K562 (cell line): ENCODE measurements around the gene POLR2B. TPM values are rescaled to one million over a fixed set of nuclear protein-coding genes. Genes with fewer than 3 reads are reported as not detected.
A peak's percentile ranks its signal among the peaks of the same experiment; 100 is the strongest.

ENCODE experiments used
- ATAC-seq: fragments of 200-7000 bp; cut with Tn5 transposase; 3 replicates; pipeline ENCODE4 v1.9.1; 2020; ENCODE audit warnings: moderate library complexity
- BruUV-seq: library from RNA; stranded (reverse); fragments of 400-500 nt; replicated peaks from 2 replicates; lab custom pipeline; 2021; lab: Mats Ljungman, UMichigan
- CTCF ChIA-PET: fragments of 300-600 bp; formaldehyde crosslinking; extraction: SDS; loops from one replicate; lab custom pipeline; 2021; ENCODE audit warnings: low intra/inter-chr PET ratio; lab: Yijun Ruan, JAX
- POLR2A ChIA-PET: fragments of 300-600, 350-650 bp; sonication (Branson Sonifier 250); formaldehyde crosslinking; extraction: SDS; loops from one replicate; lab custom pipeline; 2021; ENCODE audit warnings: antibody characterized with exemption, inconsistent platforms; lab: Yijun Ruan, JAX
- DNase-seq, 4 experiments: peaks; one replicate each; pipeline versions ENCODE4 v3.0.0 to v3.0.0-alpha.2; 2011 to 2018; ENCODE audit warnings: low spot score in 3 of 4, mixed read lengths in 3 of 4; ENCODE audit errors: extremely low read depth in 1 of 4
- FAIRE-seq: peaks from 2 replicates; lab custom pipeline; 2011; peaks lifted over from hg19 to GRCh38; lab: Jason Lieb, UNC
- H2AFZ ChIP-seq: 2 replicates; pipeline ENCODE4 v1.6.0; 2011; ENCODE audit warnings: low read depth, low read length, control low read depth, inconsistent platforms
- H3K27ac ChIP-seq: fragments of 200-600 bp; 3 replicates; pipeline ENCODE4 v1.8.0; 2011; ENCODE audit warnings: low read depth, mild to moderate bottlenecking, control low read depth, inconsistent platforms, low read length, moderate library complexity, mixed read lengths; ENCODE audit errors: extremely low read depth
- H3K27me3 ChIP-seq, 2 experiments: fragments of 300-600 bp in 1 of 2; 2 replicates in 1 of 2; 3 replicates in 1 of 2; pipeline versions ENCODE4 v1.6.0 to v1.8.0; 2011; ENCODE audit warnings: inconsistent platforms in 2 of 2, low read length in 2 of 2, mild to moderate bottlenecking in 1 of 2, mixed read lengths in 1 of 2, moderate library complexity in 1 of 2; ENCODE audit not compliant: control insufficient read depth in 2 of 2, insufficient read depth in 2 of 2
- H3K36me3 ChIP-seq: fragments of 300-600 bp; 3 replicates; pipeline ENCODE4 v1.8.0; 2011; ENCODE audit warnings: mild to moderate bottlenecking, low read length, inconsistent platforms; ENCODE audit not compliant: control insufficient read depth, insufficient read depth
- H3K4me1 ChIP-seq, 2 experiments: fragments of 200-600 bp in 1 of 2; replicated peaks in 1 of 2; 2 replicates in 1 of 2; 3 replicates in 1 of 2; pipeline versions ENCODE4 v1.5.1 to v1.8.0; 2011; ENCODE audit warnings: inconsistent platforms in 2 of 2, low read length in 2 of 2, mild to moderate bottlenecking in 1 of 2, mixed read lengths in 1 of 2, moderate library complexity in 1 of 2; ENCODE audit not compliant: control insufficient read depth in 2 of 2, insufficient read depth in 2 of 2
- H3K4me2 ChIP-seq: 2 replicates; pipeline ENCODE4 v1.6.1; 2011; ENCODE audit warnings: low read length, control low read depth, inconsistent platforms, mixed read lengths; ENCODE audit not compliant: insufficient read depth
- H3K4me3 ChIP-seq: fragments of 200-600 bp; sonication (generic), shearing (Covaris generic); 2 replicates; pipeline ENCODE4 v1.5.1; 2016; ENCODE audit warnings: control low read depth, inconsistent platforms
- H3K79me2 ChIP-seq: fragments of 200-600 bp; 3 replicates; pipeline ENCODE4 v1.8.0; 2011; ENCODE audit warnings: low read length, inconsistent platforms; ENCODE audit not compliant: control insufficient read depth, insufficient read depth
- H3K9ac ChIP-seq, 2 experiments: 2 replicates each; pipeline versions ENCODE4 v1.6.0 to v1.6.1; 2011; ENCODE audit warnings: low read depth in 2 of 2, low read length in 2 of 2, control low read depth in 1 of 2, inconsistent platforms in 1 of 2, mild to moderate bottlenecking in 1 of 2, mixed read lengths in 1 of 2; ENCODE audit not compliant: insufficient read depth in 1 of 2
- H3K9me1 ChIP-seq: one replicate; pipeline ENCODE4 v1.6.0; 2011; ENCODE audit warnings: inconsistent platforms, mild to moderate bottlenecking, low read length, moderate library complexity; ENCODE audit not compliant: control insufficient read depth, insufficient read depth
- H3K9me3 ChIP-seq: replicated peaks from 2 replicates; pipeline ENCODE4 v1.5.1; 2011; ENCODE audit warnings: low read depth, low read length, inconsistent platforms; ENCODE audit not compliant: control insufficient read depth, insufficient read depth
- H4K20me1 ChIP-seq: replicated peaks from 2 replicates; pipeline ENCODE4 v1.6.1; 2011; ENCODE audit warnings: low read length, inconsistent platforms, mixed read lengths; ENCODE audit not compliant: control insufficient read depth, insufficient read depth
- ATF7 ChIP-seq: fragments of 450-650 bp; IDR thresholded peaks from 2 replicates; pipeline ENCODE4 v1.7.1; 2014; ENCODE audit warnings: mild to moderate bottlenecking, moderate library complexity
- FOXA3 ChIP-seq, 2 experiments: fragments of 450-650 bp in 1 of 2; sonication (generic) in 1 of 2; formaldehyde crosslinking; IDR thresholded peaks in 1 of 2; conservative IDR thresholded peaks in 1 of 2; 2 replicates each; pipeline versions ENCODE4 v1.4.0 to v1.8.0; 2020 to 2022; ENCODE audit warnings: mild to moderate bottlenecking in 2 of 2, missing genetic modification reagents in 1 of 2
- HNRNPLL ChIP-seq: fragments of 200-400 bp; formaldehyde crosslinking; IDR thresholded peaks from 2 replicates; pipeline ENCODE4 v1.6.1; 2017; ENCODE audit warnings: low read length, low read depth, mild to moderate bottlenecking; ENCODE audit not compliant: poor library complexity, severe bottlenecking
- ZNF175 ChIP-seq: fragments of 200-800 bp; sonication (Bioruptor generic); IDR thresholded peaks from 2 replicates; pipeline ENCODE4 v1.6.1; 2016; ENCODE audit warnings: low read depth, mild to moderate bottlenecking, missing genetic modification characterization, missing compliant biosample characterization
- WGBS: fragments of 100-300 bp; shearing (Covaris generic); methylation state at CpG from one replicate; pipeline ENCODE4 v1.1.6; 2016; ENCODE audit warnings: low coverage, mixed read lengths; ENCODE audit not compliant: insufficient coverage; ENCODE audit errors: missing lambda C conversion rate; 5-methylcytosine and 5-hydroxymethylcytosine counted together
- in situ Hi-C: fragments of 300-500 bp; cut with MboI; formaldehyde crosslinking; loops from 4 replicates; pipeline ENCODE4 v1.15.0; 2018; ENCODE audit warnings: inconsistent platforms, mixed read lengths
- intact Hi-C: fragments of 100-400 bp; cut with micrococcal nuclease; formaldehyde crosslinking; loops from 2 replicates; pipeline ENCODE4 v1.14.2; 2022
- polyA plus RNA-seq, 8 experiments: library from polyadenylated mRNA; depleted of rRNA in 4 of 8; stranded (reverse) in 5 of 8; unstranded in 3 of 8; fragments of >200 nt; fragmentation: Nextera tagmentation in 2 of 8; fragmentation: Illumina TruSeq in 1 of 8; extraction: Ambion mirVana in 2 of 8; extraction: Trizol in 1 of 8; gene quantifications; 2 replicates each; pipeline versions ENCODE4 v1.2.1 to v1.2.3, GENCODE V29; 2011 to 2014; ENCODE audit warnings: inconsistent platforms in 1 of 8, missing spikeins in 1 of 8
- total RNA-seq, 7 experiments: library from RNA; depleted of rRNA in 6 of 7; stranded (reverse); fragments of >200 nt in 6 of 7; fragmentation: Illumina TruSeq in 2 of 7; extraction: Trizol in 2 of 7; gene quantifications; 2 replicates each; pipeline versions ENCODE4 v1.2.1 to v1.2.3, GENCODE V29; 2011 to 2021; ENCODE audit warnings: low replicate concordance in 1 of 7
- TF ChIP-seq, protein P1 (sequence below), 2 experiments: fragments of 450-650 bp in 1 of 2; sonication (generic) in 1 of 2; formaldehyde crosslinking in 1 of 2; IDR thresholded peaks; 2 replicates each; pipeline versions ENCODE4 v1.7.1 to v1.9.0; 2016 to 2022; ENCODE audit warnings: inconsistent platforms in 1 of 2, mild to moderate bottlenecking in 1 of 2, missing genetic modification reagents in 1 of 2
- TF ChIP-seq, protein P2 (sequence below): sonication (generic); formaldehyde crosslinking; IDR thresholded peaks from 2 replicates; pipeline ENCODE4 v1.8.1; 2022; ENCODE audit warnings: missing genetic modification reagents

The POLR2B gene
- total and polyA plus RNA-seq, 9 of the 15 experiments (the other 6 are each of a cell fraction or from before 2014, with no cell fraction given) = 60.9 to 208 (median 142) TPM

DNA sequence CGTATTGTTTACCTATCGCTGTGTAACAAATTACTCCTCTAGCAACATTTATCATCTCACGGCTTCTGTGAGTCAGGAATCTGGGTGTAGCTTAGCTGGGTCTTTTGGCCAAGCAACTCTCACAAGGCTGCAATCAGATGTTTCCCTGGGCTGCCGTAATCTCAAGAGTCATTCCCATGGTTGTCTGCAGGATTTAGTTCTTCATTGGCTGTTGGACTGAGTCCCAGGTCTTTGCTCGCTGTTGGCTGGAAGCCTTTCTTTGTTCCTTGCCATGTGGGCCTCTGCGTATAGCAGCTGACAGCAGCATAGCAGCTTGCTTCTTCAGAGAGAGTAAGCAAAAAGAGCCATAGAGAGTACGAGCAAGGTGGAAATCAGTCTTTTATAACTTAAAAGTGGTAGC is 16.8 kb downstream of the POLR2B start:
- no peaks in the 10 kb centered on the region for H3K9me3 ChIP-seq
- H3K9ac ChIP-seq = no peak overlapping the region
- peaks cover 20% of the 10 kb centered on the region; the same call in 2 of the 3 replicates for H3K79me2 ChIP-seq
- intact Hi-C loops = no loop called here
- H2AFZ ChIP-seq = no peak overlapping the region
- in situ Hi-C loops = no loop called here
- CTCF ChIA-PET = no interaction called here
- no peaks in the 10 kb centered on the region for H3K9me1 ChIP-seq
- POLR2A ChIA-PET = interaction anchor here (1.3 kb wide), 1 partner anchor 15 kb away, joined by 3 read pairs; no protein-coding TSS in a partner anchor
- peaks cover 89% of the 10 kb centered on the region for H3K36me3 ChIP-seq
- no peaks in the 10 kb centered on the region for H3K27me3 ChIP-seq
- ATAC-seq (no peak), FAIRE-seq (no peak), DNase-seq (no peak)
- BruUV-seq = TSS peak; percentile 11
- WGBS = 96% methylated on average over 7 of the region's 7 CpGs
- no peaks in the 10 kb centered on the region for H4K20me1 ChIP-seq
- no peak overlapping the region for H3K27ac ChIP-seq
- H3K4me3 ChIP-seq = no peak overlapping the region
- no peaks in the 10 kb centered on the region for H3K4me1 ChIP-seq
- no peak overlapping the region for H3K4me2 ChIP-seq
- TF ChIP-seq ZNF175 (no peak), FOXA3 (CRISPR knock-in tag; conservative IDR thresholded peaks at IDR 0.05 in 1 of 2, IDR thresholded peaks at IDR 0.05 in 1 of 2) (no peak), HNRNPLL (no peak), ATF7 (no peak)
- TF ChIP-seq, protein P1, sequence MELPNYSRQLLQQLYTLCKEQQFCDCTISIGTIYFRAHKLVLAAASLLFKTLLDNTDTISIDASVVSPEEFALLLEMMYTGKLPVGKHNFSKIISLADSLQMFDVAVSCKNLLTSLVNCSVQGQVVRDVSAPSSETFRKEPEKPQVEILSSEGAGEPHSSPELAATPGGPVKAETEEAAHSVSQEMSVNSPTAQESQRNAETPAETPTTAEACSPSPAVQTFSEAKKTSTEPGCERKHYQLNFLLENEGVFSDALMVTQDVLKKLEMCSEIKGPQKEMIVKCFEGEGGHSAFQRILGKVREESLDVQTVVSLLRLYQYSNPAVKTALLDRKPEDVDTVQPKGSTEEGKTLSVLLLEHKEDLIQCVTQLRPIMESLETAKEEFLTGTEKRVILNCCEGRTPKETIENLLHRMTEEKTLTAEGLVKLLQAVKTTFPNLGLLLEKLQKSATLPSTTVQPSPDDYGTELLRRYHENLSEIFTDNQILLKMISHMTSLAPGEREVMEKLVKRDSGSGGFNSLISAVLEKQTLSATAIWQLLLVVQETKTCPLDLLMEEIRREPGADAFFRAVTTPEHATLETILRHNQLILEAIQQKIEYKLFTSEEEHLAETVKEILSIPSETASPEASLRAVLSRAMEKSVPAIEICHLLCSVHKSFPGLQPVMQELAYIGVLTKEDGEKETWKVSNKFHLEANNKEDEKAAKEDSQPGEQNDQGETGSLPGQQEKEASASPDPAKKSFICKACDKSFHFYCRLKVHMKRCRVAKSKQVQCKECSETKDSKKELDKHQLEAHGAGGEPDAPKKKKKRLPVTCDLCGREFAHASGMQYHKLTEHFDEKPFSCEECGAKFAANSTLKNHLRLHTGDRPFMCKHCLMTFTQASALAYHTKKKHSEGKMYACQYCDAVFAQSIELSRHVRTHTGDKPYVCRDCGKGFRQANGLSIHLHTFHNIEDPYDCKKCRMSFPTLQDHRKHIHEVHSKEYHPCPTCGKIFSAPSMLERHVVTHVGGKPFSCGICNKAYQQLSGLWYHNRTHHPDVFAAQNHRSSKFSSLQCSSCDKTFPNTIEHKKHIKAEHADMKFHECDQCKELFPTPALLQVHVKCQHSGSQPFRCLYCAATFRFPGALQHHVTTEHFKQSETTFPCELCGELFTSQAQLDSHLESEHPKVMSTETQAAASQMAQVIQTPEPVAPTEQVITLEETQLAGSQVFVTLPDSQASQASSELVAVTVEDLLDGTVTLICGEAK (IDR thresholded peaks at IDR 0.05) = no peak
- TF ChIP-seq, protein P1 (CRISPR knock-in tag; IDR thresholded peaks at IDR 0.05) = no peak
- TF ChIP-seq, protein P2, sequence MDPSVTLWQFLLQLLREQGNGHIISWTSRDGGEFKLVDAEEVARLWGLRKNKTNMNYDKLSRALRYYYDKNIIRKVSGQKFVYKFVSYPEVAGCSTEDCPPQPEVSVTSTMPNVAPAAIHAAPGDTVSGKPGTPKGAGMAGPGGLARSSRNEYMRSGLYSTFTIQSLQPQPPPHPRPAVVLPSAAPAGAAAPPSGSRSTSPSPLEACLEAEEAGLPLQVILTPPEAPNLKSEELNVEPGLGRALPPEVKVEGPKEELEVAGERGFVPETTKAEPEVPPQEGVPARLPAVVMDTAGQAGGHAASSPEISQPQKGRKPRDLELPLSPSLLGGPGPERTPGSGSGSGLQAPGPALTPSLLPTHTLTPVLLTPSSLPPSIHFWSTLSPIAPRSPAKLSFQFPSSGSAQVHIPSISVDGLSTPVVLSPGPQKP (CRISPR knock-in tag) = no peak
